SU-DHL-6 (cell line): ENCODE measurements around the gene RASGRF2.

Experiments
- H2AFZ ChIP-seq: fragments of 200-600 bp; sonication (generic); 2 replicates; pipeline ENCODE4 v1.6.1; 2014; ENCODE audit warnings: low read depth, mild to moderate bottlenecking, moderate library complexity, mixed read lengths, antibody characterized with exemption, low read length; ENCODE audit not compliant: severe bottlenecking
- H3F3A ChIP-seq: fragments of 200-600 bp; shearing (Covaris generic); 2 replicates; pipeline ENCODE4 v1.6.0; 2016; ENCODE audit warnings: antibody characterized with exemption, mild to moderate bottlenecking; ENCODE audit not compliant: insufficient read depth
- H3K27ac ChIP-seq: fragments of 200-600 bp; sonication (generic); 2 replicates; pipeline ENCODE4 v1.5.1; 2016; ENCODE audit warnings: low read depth, mild to moderate bottlenecking, low read length, moderate library complexity, mixed read lengths
- H3K27me3 ChIP-seq: fragments of 200-600 bp; sonication (generic), shearing (Covaris generic); 2 replicates; pipeline ENCODE4 v1.6.0; 2014; ENCODE audit warnings: mild to moderate bottlenecking, low read length
- H3K36me3 ChIP-seq: fragments of 200-600 bp; sonication (generic); 2 replicates; pipeline ENCODE4 v1.6.1; 2014; ENCODE audit warnings: mild to moderate bottlenecking, low read length, mixed read lengths
- H3K4me2 ChIP-seq: fragments of 300-600, 200-600 bp; shearing (Covaris generic), sonication (generic); 2 replicates; pipeline ENCODE4 v1.6.0; 2014; ENCODE audit warnings: low read length, low read depth, mild to moderate bottlenecking; ENCODE audit not compliant: poor library complexity, severe bottlenecking
- H3K4me3 ChIP-seq: fragments of 200-600 bp; sonication (generic); 2 replicates; pipeline ENCODE4 v1.5.1; 2014; ENCODE audit warnings: antibody characterized with exemption, low read length, mild to moderate bottlenecking, mixed read lengths; ENCODE audit not compliant: insufficient read depth, poor library complexity, severe bottlenecking
- H3K79me2 ChIP-seq: fragments of 200-600 bp; sonication (generic); 2 replicates; pipeline ENCODE4 v1.6.1; 2014; ENCODE audit warnings: mild to moderate bottlenecking, low read length, moderate library complexity; ENCODE audit not compliant: insufficient read depth
- H3K9ac ChIP-seq: fragments of 200-600 bp; sonication (generic); 2 replicates; pipeline ENCODE4 v1.7.0; 2014; ENCODE audit warnings: mild to moderate bottlenecking, low read length
- H3K9me2 ChIP-seq: fragments of 200-600 bp; sonication (generic); replicated peaks from 2 replicates; pipeline ENCODE4 v1.6.1; 2014; ENCODE audit warnings: low read length; ENCODE audit not compliant: insufficient read depth
- H3K9me3 ChIP-seq: fragments of 200-600 bp; sonication (generic); 2 replicates; pipeline ENCODE4 v1.6.1; 2014; ENCODE audit warnings: low read length, mixed read lengths; ENCODE audit not compliant: insufficient read depth
- H4K20me1 ChIP-seq: fragments of 200-600 bp; sonication (generic); 2 replicates; pipeline ENCODE4 v1.6.1; 2014; ENCODE audit warnings: low read depth, mild to moderate bottlenecking, antibody characterized with exemption, low read length, moderate library complexity, mixed read lengths
- CTCF ChIP-seq: fragments of 200-600 bp; sonication (generic); IDR thresholded peaks from one replicate; pipeline ENCODE4 v1.5.1; 2017; ENCODE audit warnings: antibody characterized with exemption, mild to moderate bottlenecking, low read length, moderate library complexity; ENCODE audit not compliant: insufficient read depth, poor library complexity, severe bottlenecking
- EZH2phosphoT487 ChIP-seq: fragments of 200-600 bp; sonication (generic), shearing (Covaris generic); conservative IDR thresholded peaks from 2 replicates; pipeline ENCODE4 v1.6.1; 2018; ENCODE audit warnings: mild to moderate bottlenecking, antibody characterized with exemption, low read length, moderate library complexity, mixed read lengths

Gene RASGRF2

GRCh38 chr5:80978772-80979317 lies 18.7 kb downstream of the RASGRF2 start:
- TF ChIP-seq CTCF: no peak
- Histone ChIP-seq H3K27ac (no peak overlapping the region), H3K9me3 (no peaks in the 10 kb centered on the region), H3K9ac (no peak overlapping the region), H3K27me3 (no peaks in the 10 kb centered on the region), H3K79me2 (no peaks in the 10 kb centered on the region), H4K20me1 (no peaks in the 10 kb centered on the region), H2AFZ (no peak overlapping the region), H3F3A (no peaks in the 10 kb centered on the region), H3K36me3 (no peaks in the 10 kb centered on the region), H3K4me2 (no peak overlapping the region), H3K4me3 (no peak overlapping the region), H3K9me2 (no peaks in the 10 kb centered on the region)

- Histone ChIP-seq H3K27me3 (no peaks in the 10 kb centered on the region), H3K4me2 (no peak overlapping the region), H3K27ac (no peak overlapping the region), H3K9me2 (no peaks in the 10 kb centered on the region), H2AFZ (no peak overlapping the region), H3K9ac (no peak overlapping the region), H3K36me3 (no peaks in the 10 kb centered on the region), H4K20me1 (no peaks in the 10 kb centered on the region), H3F3A (no peaks in the 10 kb centered on the region), H3K9me3 (no peaks in the 10 kb centered on the region), H3K4me3 (no peak overlapping the region), H3K79me2 (no peaks in the 10 kb centered on the region)
- no peak for TF ChIP-seq EZH2phosphoT487
- TF ChIP-seq CTCF: no peak
These were observed 21.9 kb downstream of the RASGRF2 start for GRCh38 chr5:80982093-80982492.

GRCh38 chr5:80985600-80986228 lies 25.6 kb downstream of the RASGRF2 start:
- H3K4me3 ChIP-seq: no peak overlapping the region
- H4K20me1 ChIP-seq: no peaks in the 10 kb centered on the region
- no peaks in the 10 kb centered on the region for H3K27me3 ChIP-seq
- no peak overlapping the region for H3K27ac ChIP-seq
- no peaks in the 10 kb centered on the region for H3K79me2 ChIP-seq
- TF ChIP-seq CTCF (no peak), EZH2phosphoT487 (no peak)
- H3K9me3 ChIP-seq: no peaks in the 10 kb centered on the region
- H3F3A ChIP-seq: no peaks in the 10 kb centered on the region
- H3K4me2 ChIP-seq: no peak overlapping the region
- no peaks in the 10 kb centered on the region for H3K9me2 ChIP-seq
- H3K36me3 ChIP-seq: no peaks in the 10 kb centered on the region
- H2AFZ ChIP-seq: no peak overlapping the region
- no peak overlapping the region for H3K9ac ChIP-seq
